ENCODE data around the gene FANCI.
A peak's percentile ranks its signal among the peaks of the same experiment; 100 is the strongest.

The FANCI gene

GRCh38 chr15:89243691-89244573 is at the start of gene FANCI:
Gene FANCI (plus strand): TSS chr15:89243979. CDS start chr15:89247648, 3,669 bp downstream.
- DNase-seq (ENCODE audit: low spot score) = peak; percentile 97

GRCh38 chr15:89194608-89195007 is 49.2 kb upstream of the FANCI start:
- no peak for DNase-seq (ENCODE audit: low spot score)

- DNase-seq (ENCODE audit: low spot score) = no peak
Measured at GRCh38 chr15:89195836-89196235, 47.9 kb upstream of the FANCI start.

GRCh38 chr15:89196241-89196640 is 47.5 kb upstream of the FANCI start:
- DNase-seq (ENCODE audit: low spot score) = no peak

GRCh38 chr15:89196994-89197393 is 46.8 kb upstream of the FANCI start:
- peak; percentile 33 for DNase-seq (ENCODE audit: low spot score)

GRCh38 chr15:89197503-89197971 is 46.2 kb upstream of the FANCI start:
- DNase-seq (ENCODE audit: low spot score) = peak; percentile 83

DNA sequence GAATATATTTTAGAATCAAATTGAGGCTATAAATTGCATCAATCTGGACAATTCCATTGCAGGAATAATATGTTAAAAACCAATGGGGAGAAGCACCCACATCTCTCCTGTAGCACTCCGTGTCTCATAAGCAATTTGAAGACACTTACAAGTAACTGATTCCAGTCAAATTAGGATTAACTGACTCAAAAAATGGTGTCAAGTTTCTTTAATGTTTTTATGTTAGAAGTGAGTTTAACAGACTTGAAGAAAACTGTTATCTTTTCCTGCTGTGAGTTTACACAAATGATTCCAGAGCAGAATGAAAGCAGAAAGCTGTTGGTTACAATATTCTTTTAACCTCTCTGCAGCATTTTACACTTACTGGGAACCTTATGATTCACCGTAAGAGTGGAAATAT is 45.6 kb upstream of the FANCI start:
- DNase-seq (ENCODE audit: low spot score) = no peak

- DNase-seq (ENCODE audit: low spot score) = no peak
Measured at GRCh38 chr15:89198934-89199333, 44.8 kb upstream of the FANCI start.

GRCh38 chr15:89199746-89200145 is 44.0 kb upstream of the FANCI start:
- peak; percentile 58 for DNase-seq (ENCODE audit: low spot score)

DNA sequence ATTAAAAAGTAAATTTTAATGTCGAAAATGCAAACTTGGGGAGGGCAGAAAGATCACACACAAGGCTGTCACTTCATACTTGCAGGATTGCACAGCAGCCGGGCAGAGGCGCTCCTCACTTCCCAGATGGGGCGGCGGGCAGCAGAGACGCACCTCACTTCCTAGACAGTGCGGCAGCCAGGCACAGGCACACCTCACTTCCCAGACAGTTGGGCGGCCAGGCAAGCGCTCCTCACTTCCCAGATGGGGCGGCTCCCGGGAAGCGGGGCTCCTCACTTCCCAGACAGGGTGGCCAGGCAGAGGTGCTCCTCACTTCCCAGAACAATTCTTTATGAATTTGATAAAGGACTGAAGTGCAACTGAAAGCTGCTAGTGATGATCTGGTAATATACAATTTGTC is 43.6 kb upstream of the FANCI start:
- no peak for DNase-seq (ENCODE audit: low spot score)

- DNase-seq (ENCODE audit: low spot score) = no peak
Measured at GRCh38 chr15:89201465-89202005, 42.2 kb upstream of the FANCI start.

GRCh38 chr15:89203705-89204273 is 40.0 kb upstream of the FANCI start:
- DNase-seq (ENCODE audit: low spot score) = no peak

- DNase-seq (ENCODE audit: low spot score) = no peak
Measured at GRCh38 chr15:89205991-89206585, 37.7 kb upstream of the FANCI start.

DNA sequence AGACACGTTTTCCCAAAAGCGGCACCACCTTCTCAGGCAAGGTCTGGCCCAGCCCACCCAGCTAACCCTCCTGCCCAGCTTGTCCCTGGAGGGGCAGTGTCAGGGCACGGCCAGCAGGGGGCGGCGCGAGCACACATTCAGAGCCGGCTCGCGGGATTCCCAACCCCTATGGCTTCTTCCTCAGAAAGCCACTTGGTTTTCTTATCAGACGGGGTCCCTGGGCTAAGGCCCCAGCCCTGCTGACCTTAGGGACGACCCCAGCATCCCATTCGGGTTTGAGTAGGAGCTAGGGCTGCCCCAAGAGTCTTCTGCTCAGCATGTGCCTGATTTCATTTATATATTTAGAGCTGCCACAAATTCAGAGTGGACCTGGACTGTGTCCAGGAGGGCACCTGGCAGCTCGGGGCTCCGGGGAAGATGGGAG is 36.9 kb upstream of the FANCI start:
- DNase-seq (ENCODE audit: low spot score) = peak; percentile 96

- no peak for DNase-seq (ENCODE audit: low spot score)
Measured at GRCh38 chr15:89208256-89208655, 35.5 kb upstream of the FANCI start.

DNA sequence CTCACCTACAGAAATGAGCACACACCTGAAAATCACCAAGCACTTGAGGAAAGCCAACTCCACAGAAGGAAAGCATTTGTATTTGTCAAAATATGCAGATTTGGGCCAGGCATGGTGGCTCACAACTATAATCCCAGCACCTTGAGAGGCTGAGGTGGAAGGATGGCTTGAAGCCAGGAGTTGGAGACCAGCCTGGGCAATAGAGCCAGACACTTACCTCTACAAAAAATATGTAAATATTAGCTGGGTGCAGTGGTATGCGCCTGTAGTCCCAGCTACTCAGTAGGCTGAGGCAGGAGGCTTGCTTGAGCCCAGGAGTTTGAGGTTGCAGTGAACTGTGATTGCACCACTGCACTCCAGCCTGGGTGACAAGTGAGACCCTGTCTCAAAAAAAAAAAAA is 34.7 kb upstream of the FANCI start:
- DNase-seq (ENCODE audit: low spot score) = no peak

- DNase-seq (ENCODE audit: low spot score) = no peak
Measured at GRCh38 chr15:89211678-89212170, 32.1 kb upstream of the FANCI start.

- no peak for DNase-seq (ENCODE audit: low spot score)
Measured at GRCh38 chr15:89215627-89216026, 28.2 kb upstream of the FANCI start.

- DNase-seq (ENCODE audit: low spot score) = no peak
Measured at GRCh38 chr15:89217031-89217430, 26.7 kb upstream of the FANCI start.

GRCh38 chr15:89217686-89218376 is 25.9 kb upstream of the FANCI start:
- no peak for DNase-seq (ENCODE audit: low spot score)

DNA sequence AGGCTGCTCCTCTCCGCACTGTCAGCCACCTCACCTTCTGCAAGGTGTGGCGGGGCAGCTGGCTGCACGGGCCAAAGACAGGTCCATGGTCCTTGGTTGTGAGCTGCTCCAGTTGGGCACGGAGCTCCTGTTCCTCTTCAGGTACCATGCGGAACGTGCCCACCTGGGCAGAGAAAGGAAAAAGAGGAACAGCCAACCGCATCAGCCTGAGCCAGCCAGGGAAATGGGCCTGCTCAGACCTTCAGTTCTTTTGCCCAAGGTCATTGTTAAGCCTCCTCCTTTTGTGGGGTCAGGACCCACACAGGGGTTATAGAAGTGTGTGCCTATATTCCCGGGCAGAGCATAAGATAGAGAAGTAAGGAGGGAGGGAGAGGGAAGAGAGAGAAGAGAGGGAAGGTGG is 25.2 kb upstream of the FANCI start:
- no peak for DNase-seq (ENCODE audit: low spot score)

- no peak for DNase-seq (ENCODE audit: low spot score)
Measured at GRCh38 chr15:89221543-89221942, 22.2 kb upstream of the FANCI start, which contains the start of gene RLBP1. Gene RLBP1 (minus strand): TSS chr15:89221579. CDS start chr15:89218975, 2,604 bp downstream.
